GM18858 (cell line): ENCODE results near the gene CENPVL1.
A peak's percentile ranks its signal among the peaks of the same experiment; 100 is the strongest.
"Not testable (repeated sequence)": the region's sequence is repeated elsewhere in the genome, so short reads cannot be mapped to it uniquely, and the experiment has no call there.

Experiments
- ATAC-seq: cut with Tn5 transposase; IDR thresholded peaks from one replicate; pipeline ENCODE4 v1.9.1; 2021; ENCODE audit not compliant: unreplicated experiment

Gene CENPVL1

DNA sequence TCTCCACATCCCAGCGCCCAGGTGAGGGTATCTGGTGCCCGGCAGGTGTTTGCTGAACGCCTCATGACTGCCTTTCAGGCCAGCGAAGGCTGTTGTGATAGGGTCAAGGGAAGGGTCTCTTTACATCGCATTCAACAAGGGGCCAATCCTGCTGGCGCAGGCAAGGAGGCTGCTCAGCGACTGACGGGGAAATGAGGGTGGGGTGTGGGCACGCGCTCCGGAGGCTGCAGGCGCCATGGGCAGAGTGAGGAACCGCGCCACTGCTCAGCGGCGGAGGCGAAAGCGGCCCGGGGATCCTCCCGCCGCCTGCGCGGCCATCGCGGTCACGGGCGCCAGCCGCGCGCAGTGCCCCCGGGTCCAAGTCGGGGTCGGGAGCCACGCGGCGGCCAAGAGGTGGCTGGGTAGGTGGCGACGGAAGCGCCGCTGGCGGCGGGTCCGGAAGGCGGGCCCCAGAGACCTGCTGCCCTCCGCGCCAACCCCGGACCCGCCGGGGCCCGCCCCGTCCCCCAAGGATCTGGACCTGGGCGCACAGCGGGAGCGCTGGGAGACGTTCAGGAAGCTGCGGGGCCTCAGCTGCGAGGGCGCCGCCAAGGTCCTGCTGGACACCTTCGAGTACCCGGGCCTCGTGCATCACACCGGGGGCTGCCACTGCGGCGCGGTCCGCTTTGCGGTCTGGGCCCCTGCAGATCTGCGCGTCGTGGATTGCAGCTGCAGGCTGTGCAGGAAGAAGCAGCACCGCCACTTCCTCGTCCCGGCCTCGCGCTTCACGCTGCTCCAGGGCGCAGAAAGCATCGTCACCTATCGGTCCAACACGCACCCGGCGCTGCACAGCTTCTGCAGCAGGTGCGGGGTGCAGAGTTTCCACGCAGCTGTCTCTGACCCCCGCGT is at the start of gene CENPVL1:
TSS of gene CENPVL1 (plus strand) at position 236 of the 888 bp plus-strand sequence. CDS start at position 236, 0 bp downstream.
- not testable (repeated sequence) for ATAC-seq

- ATAC-seq: no peak
These were observed 44.3 kb upstream of the CENPVL1 start for GRCh38 chrX:51665981-51666380.

DNA sequence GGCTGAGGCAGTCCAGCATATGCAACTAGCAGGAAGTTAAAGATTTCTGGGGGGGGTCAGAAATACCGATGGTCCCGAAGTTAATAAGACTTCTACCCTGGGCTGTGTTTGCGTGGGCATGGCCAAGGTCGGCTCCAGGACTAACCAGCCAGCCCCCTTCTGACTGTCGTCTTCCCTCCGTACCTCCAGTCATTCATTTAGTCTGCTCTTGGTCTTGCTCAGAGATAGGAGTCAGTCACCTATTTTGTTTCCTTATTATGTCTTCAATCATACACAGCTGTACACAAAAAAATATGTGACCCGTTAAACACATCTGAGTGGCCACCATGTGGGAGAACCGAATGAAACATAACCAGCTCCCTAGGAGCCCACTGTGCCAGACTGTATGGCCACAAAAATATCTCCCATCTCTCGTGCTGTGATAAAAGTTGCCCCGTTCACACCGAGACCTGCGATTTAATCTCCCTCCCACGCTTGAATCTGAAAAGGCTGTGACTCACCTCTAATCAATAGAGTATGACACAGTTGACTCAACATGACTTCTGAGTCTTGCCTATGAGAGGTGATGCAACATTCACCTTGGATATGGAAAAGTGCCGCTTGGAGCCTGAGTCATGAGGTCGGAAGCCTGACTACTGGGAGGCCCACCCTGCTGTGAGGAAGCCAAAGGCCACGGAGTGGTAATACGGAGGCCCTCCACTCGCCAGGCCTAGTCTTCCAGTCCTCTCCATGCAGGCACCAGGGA is 30.5 kb upstream of the CENPVL1 start:
- ATAC-seq: not testable (repeated sequence)

DNA sequence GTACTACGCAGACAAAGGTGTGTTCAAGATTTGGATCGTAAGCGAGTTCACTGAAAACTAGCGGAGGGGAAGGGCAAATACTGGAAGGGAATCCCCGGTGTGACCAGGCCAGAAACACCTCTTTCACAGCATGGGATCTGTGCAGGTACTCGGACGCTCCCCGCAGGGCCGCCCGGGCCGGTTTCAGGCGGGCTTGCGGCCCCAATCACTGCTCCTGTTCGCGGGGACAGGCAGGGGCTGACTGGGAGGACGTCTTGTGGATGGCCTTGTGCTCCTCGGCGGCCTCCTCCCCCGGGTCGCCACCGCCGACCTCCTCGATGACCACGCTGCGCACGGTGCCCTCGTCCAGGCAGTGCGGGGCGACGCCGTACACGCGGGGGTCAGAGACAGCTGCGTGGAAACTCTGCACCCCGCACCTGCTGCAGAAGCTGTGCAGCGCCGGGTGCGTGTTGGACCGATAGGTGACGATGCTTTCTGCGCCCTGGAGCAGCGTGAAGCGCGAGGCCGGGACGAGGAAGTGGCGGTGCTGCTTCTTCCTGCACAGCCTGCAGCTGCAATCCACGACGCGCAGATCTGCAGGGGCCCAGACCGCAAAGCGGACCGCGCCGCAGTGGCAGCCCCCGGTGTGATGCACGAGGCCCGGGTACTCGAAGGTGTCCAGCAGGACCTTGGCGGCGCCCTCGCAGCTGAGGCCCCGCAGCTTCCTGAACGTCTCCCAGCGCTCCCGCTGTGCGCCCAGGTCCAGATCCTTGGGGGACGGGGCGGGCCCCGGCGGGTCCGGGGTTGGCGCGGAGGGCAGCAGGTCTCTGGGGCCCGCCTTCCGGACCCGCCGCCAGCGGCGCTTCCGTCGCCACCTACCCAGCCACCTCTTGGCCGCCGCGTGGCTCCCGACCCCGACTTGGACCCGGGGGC is 28.2 kb upstream of the CENPVL1 start:
- ATAC-seq: not testable (repeated sequence)

DNA sequence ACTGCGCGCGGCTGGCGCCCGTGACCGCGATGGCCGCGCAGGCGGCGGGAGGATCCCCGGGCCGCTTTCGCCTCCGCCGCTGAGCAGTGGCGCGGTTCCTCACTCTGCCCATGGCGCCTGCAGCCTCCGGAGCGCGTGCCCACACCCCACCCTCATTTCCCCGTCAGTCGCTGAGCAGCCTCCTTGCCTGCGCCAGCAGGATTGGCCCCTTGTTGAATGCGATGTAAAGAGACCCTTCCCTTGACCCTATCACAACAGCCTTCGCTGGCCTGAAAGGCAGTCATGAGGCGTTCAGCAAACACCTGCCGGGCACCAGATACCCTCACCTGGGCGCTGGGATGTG is 27.6 kb upstream of the CENPVL1 start, which contains the start of gene CENPVL2:
TSS of gene CENPVL2 (minus strand) at position 112 of the 343 bp plus-strand sequence. CDS start at position 112, 0 bp downstream.
- not testable (repeated sequence) for ATAC-seq

- no peak for ATAC-seq
These were observed 16.1 kb upstream of the CENPVL1 start for GRCh38 chrX:51694254-51694653.

GRCh38 chrX:51697397-51697796 is 12.9 kb upstream of the CENPVL1 start:
- ATAC-seq: no peak

DNA sequence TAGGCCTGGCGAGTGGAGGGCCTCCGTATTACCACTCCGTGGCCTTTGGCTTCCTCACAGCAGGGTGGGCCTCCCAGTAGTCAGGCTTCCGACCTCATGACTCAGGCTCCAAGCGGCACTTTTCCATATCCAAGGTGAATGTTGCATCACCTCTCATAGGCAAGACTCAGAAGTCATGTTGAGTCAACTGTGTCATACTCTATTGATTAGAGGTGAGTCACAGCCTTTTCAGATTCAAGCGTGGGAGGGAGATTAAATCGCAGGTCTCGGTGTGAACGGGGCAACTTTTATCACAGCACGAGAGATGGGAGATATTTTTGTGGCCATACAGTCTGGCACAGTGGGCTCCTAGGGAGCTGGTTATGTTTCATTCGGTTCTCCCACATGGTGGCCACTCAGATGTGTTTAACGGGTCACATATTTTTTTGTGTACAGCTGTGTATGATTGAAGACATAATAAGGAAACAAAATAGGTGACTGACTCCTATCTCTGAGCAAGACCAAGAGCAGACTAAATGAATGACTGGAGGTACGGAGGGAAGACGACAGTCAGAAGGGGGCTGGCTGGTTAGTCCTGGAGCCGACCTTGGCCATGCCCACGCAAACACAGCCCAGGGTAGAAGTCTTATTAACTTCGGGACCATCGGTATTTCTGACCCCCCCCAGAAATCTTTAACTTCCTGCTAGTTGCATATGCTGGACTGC is 2.8 kb downstream of the CENPVL1 start:
- not testable (repeated sequence) for ATAC-seq

DNA sequence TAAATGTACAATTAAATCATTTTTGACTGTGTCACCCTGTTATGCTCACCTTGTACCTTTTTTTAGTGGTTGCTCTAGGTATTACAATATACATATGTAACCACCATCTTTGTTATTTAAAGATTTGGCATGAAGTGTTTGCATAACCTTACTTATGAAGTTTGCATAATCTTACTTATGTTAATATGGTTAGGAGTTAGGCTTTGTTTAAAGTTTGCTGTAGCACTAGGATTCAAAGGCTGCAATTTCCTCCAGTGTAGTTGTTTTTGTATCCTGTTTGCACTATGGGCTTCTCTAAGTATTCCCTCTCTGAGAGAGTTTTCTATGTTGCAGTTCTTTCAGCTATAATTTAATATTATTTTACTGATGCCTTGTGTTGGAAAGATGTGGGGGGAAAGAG is 17.9 kb downstream of the CENPVL1 start:
- ATAC-seq: no peak

DNA sequence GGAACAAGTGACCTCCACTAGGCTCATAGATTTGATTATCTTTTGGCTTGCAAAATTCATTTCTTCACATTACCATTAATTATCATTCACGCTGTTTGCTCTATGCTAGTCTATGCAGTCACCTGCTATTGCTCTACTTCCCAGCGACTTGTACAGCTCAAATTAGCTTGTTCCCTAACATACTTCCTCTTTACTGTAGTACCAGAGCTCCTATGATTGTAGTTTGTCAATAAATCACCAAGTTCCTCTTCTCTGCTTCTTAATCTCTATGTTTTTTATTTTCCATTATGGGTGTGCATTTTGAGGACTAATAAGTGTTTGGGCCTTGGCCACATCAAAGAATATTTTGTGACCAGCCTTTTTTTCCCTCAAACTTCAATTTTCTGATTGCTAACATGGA is 26.8 kb downstream of the CENPVL1 start:
- no peak for ATAC-seq

GRCh38 chrX:51742586-51742985 is 32.3 kb downstream of the CENPVL1 start:
- ATAC-seq: no peak

- ATAC-seq: peak; percentile 79
These were observed 33.1 kb downstream of the CENPVL1 start, which contains the start of gene GSPT2 for GRCh38 chrX:51743179-51743957. Gene GSPT2 (plus strand): TSS chrX:51743442. CDS start chrX:51743627, 185 bp downstream.

GRCh38 chrX:51747671-51748070 is 37.4 kb downstream of the CENPVL1 start:
- ATAC-seq: no peak

- ATAC-seq: no peak
These were observed 48.9 kb downstream of the CENPVL1 start for GRCh38 chrX:51759055-51759839.

- no peak for ATAC-seq
These were observed 50.3 kb downstream of the CENPVL1 start for GRCh38 chrX:51760657-51761056.
